ENCODE measurements around the gene CEND1.

Gene CEND1

GRCh38 chr11:794766-795633, 5.1 kb upstream of the CEND1 start:
- DNase-seq (ENCODE audit: low read depth) = no peak

GRCh38 chr11:794013-794765, 4.3 kb upstream of the CEND1 start:
- DNase-seq (ENCODE audit: low read depth) = no peak

- no peak for DNase-seq (ENCODE audit: low read depth)
Observed at GRCh38 chr11:793556-793955, 3.7 kb upstream of the CEND1 start.

- no peak for DNase-seq (ENCODE audit: low read depth)
Observed at GRCh38 chr11:792873-793272, 3.0 kb upstream of the CEND1 start.

GRCh38 chr11:792535-792821, 2.6 kb upstream of the CEND1 start:
- no peak for DNase-seq (ENCODE audit: low read depth)

- DNase-seq (ENCODE audit: low read depth) = no peak
Observed at GRCh38 chr11:791658-792534, 2.0 kb upstream of the CEND1 start.

GRCh38 chr11:790721-791564, 1.1 kb upstream of the CEND1 start:
- DNase-seq (ENCODE audit: low read depth) = no peak

- DNase-seq (ENCODE audit: low read depth) = no peak
Observed at GRCh38 chr11:788953-789940, 643 bp downstream of the CEND1 start.

- no peak for DNase-seq (ENCODE audit: low read depth)
Observed at GRCh38 chr11:788009-788640, 1.8 kb downstream of the CEND1 start.

- DNase-seq (ENCODE audit: low read depth) = no peak
Observed at GRCh38 chr11:787084-787675, 2.7 kb downstream of the CEND1 start.

- no peak for DNase-seq (ENCODE audit: low read depth)
Observed at GRCh38 chr11:786235-787083, 3.4 kb downstream of the CEND1 start.

- DNase-seq (ENCODE audit: low read depth) = no peak
Observed at GRCh38 chr11:783581-784015, 6.3 kb downstream of the CEND1 start.

GRCh38 chr11:782264-783174, 7.4 kb downstream of the CEND1 start:
- no peak for DNase-seq (ENCODE audit: low read depth)

- no peak for DNase-seq (ENCODE audit: low read depth)
Observed at GRCh38 chr11:779955-780532, 9.8 kb downstream of the CEND1 start.

GRCh38 chr11:778976-779954, 10.6 kb downstream of the CEND1 start:
- DNase-seq (ENCODE audit: low read depth) = no peak

All from stimulated activated CD8-positive, alpha-beta memory T cell treated with anti-CD3 and anti-CD28 coated beads, Interleukin-15, amount 100 ng/mL, for 1 hour (primary cell).